ENCODE data around the gene RDH13. TPM values are rescaled to one million over a fixed set of nuclear protein-coding genes. Genes with fewer than 3 reads are reported as not detected.

Gene RDH13
- total RNA-seq, 1 experiment from 2014 or later: 80.4 TPM

- Histone ChIP-seq H3K4me3 (ENCODE audit: low read length) (no peak overlapping the region), H3K27ac (ENCODE audit: low read length) (no peak overlapping the region), H3K4me2 (ENCODE audit: low read length) (no peak overlapping the region), H3K27me3 (ENCODE audit: low read length) (no peaks in the 10 kb centered on the region), H3K79me2 (ENCODE audit: low read length) (no peaks in the 10 kb centered on the region), H3K9me3 (ENCODE audit: low read length) (no peaks in the 10 kb centered on the region), H3K9ac (ENCODE audit: low read length) (no peak overlapping the region), H4K20me1 (ENCODE audit: low read length) (peaks cover 4% of the 10 kb centered on the region; the same call in 1 of the 2 replicates), H3F3A (ENCODE audit: low read length, unreplicated experiment) (no peaks in the 10 kb centered on the region), H3K4me1 (ENCODE audit: insufficient read depth, low read length) (no peaks in the 10 kb centered on the region), H3K36me3 (ENCODE audit: low read depth, low read length) (peaks cover 16% of the 10 kb centered on the region), H2AFZ (ENCODE audit: low read length) (no peak overlapping the region), H3K9me2 (replicated peaks; ENCODE audit: low read length) (no peaks in the 10 kb centered on the region)
- DNase-seq (no peak), ATAC-seq (no peak)
- CTCF ChIA-PET: no interaction called here
- intact Hi-C loops (cut with micrococcal nuclease): no loop called here
- BruUV-seq (replicated peaks): no TSS peak
- TF ChIP-seq EZH2phosphoT487 (IDR thresholded peaks at IDR 0.05; ENCODE audit: borderline replicate concordance, low read length) (no peak), EZH2 (IDR thresholded peaks at IDR 0.05; ENCODE audit: low read length, unreplicated experiment) (no peak)
- TF ChIP-seq, protein P1, sequence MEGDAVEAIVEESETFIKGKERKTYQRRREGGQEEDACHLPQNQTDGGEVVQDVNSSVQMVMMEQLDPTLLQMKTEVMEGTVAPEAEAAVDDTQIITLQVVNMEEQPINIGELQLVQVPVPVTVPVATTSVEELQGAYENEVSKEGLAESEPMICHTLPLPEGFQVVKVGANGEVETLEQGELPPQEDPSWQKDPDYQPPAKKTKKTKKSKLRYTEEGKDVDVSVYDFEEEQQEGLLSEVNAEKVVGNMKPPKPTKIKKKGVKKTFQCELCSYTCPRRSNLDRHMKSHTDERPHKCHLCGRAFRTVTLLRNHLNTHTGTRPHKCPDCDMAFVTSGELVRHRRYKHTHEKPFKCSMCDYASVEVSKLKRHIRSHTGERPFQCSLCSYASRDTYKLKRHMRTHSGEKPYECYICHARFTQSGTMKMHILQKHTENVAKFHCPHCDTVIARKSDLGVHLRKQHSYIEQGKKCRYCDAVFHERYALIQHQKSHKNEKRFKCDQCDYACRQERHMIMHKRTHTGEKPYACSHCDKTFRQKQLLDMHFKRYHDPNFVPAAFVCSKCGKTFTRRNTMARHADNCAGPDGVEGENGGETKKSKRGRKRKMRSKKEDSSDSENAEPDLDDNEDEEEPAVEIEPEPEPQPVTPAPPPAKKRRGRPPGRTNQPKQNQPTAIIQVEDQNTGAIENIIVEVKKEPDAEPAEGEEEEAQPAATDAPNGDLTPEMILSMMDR (conservative IDR thresholded peaks at IDR 0.05; ENCODE audit: low read depth, low read length): no peak
- POLR2A ChIA-PET (ENCODE audit: unreplicated experiment): no interaction called here
Measured at GRCh38 chr19:55106591-55106990, 43.6 kb upstream of the RDH13 start.

- ATAC-seq: no peak
- H3K9ac ChIP-seq (ENCODE audit: low read length): no peak overlapping the region
- peaks cover 7% of the 10 kb centered on the region; the same call in 1 of the 2 replicates for H4K20me1 ChIP-seq (ENCODE audit: low read length)
- no TSS peak for BruUV-seq (replicated peaks)
- ChIA-PET CTCF (interaction anchor here (0.6 kb wide), 1 partner anchor 42 kb away, joined by 3 read pairs; the partner anchor contains the start of gene RDH13), POLR2A (ENCODE audit: unreplicated experiment) (no interaction called here)
- H3K9me3 ChIP-seq (ENCODE audit: low read length): no peaks in the 10 kb centered on the region
- H3K9me2 ChIP-seq (replicated peaks; ENCODE audit: low read length): no peaks in the 10 kb centered on the region
- no peak overlapping the region for H3K4me3 ChIP-seq (ENCODE audit: low read length)
- H3K4me2 ChIP-seq (ENCODE audit: low read length): no peak overlapping the region
- peaks cover 16% of the 10 kb centered on the region for H3K36me3 ChIP-seq (ENCODE audit: low read depth, low read length)
- H3K79me2 ChIP-seq (ENCODE audit: low read length): no peaks in the 10 kb centered on the region
- no peaks in the 10 kb centered on the region for H3F3A ChIP-seq (ENCODE audit: low read length, unreplicated experiment)
- H2AFZ ChIP-seq (ENCODE audit: low read length): no peak overlapping the region
- no peak for DNase-seq
- intact Hi-C loops (cut with micrococcal nuclease): no loop called here
- no peaks in the 10 kb centered on the region for H3K4me1 ChIP-seq (ENCODE audit: insufficient read depth, low read length)
- TF ChIP-seq EZH2phosphoT487 (IDR thresholded peaks at IDR 0.05; ENCODE audit: borderline replicate concordance, low read length) (no peak), EZH2 (IDR thresholded peaks at IDR 0.05; ENCODE audit: low read length, unreplicated experiment) (no peak)
- TF ChIP-seq, protein P1 (conservative IDR thresholded peaks at IDR 0.05; ENCODE audit: low read depth, low read length): no peak
- H3K27me3 ChIP-seq (ENCODE audit: low read length): no peaks in the 10 kb centered on the region
- H3K27ac ChIP-seq (ENCODE audit: low read length): no peak overlapping the region
Measured at GRCh38 chr19:55105237-55105636, 42.3 kb upstream of the RDH13 start.

DNA sequence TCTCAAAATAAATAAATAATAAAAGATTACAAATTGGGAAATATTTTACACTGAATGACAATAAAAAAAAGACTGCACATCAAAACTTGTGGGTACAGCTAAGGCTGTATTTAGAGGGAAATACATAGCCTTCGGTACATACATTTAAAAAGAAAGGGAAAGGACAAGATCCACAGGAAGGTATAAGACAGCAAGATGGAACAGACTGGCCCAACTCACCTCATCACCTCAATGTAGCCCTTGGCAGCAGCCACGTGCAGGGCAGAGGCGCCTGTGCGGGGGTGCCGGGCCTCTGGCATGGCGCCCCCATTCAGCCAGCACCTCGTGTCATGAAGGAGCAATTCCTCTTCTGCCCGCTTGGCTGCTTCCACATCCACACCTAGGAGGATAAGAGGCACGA, 40.2 kb upstream of the RDH13 start:
- POLR2A ChIA-PET (ENCODE audit: unreplicated experiment): no interaction called here
- Histone ChIP-seq H3K27me3 (ENCODE audit: low read length) (no peaks in the 10 kb centered on the region), H3K9me2 (replicated peaks; ENCODE audit: low read length) (no peaks in the 10 kb centered on the region), H3K36me3 (ENCODE audit: low read depth, low read length) (peaks cover 7% of the 10 kb centered on the region; the same call in 1 of the 2 replicates), H3K4me3 (ENCODE audit: low read length) (no peak overlapping the region), H3K4me1 (ENCODE audit: insufficient read depth, low read length) (no peaks in the 10 kb centered on the region), H3K27ac (ENCODE audit: low read length) (no peak overlapping the region), H4K20me1 (ENCODE audit: low read length) (peaks cover 7% of the 10 kb centered on the region; the same call in 1 of the 2 replicates), H2AFZ (ENCODE audit: low read length) (no peak overlapping the region), H3K9ac (ENCODE audit: low read length) (no peak overlapping the region), H3F3A (ENCODE audit: low read length, unreplicated experiment) (no peaks in the 10 kb centered on the region), H3K79me2 (ENCODE audit: low read length) (no peaks in the 10 kb centered on the region), H3K9me3 (ENCODE audit: low read length) (no peaks in the 10 kb centered on the region), H3K4me2 (ENCODE audit: low read length) (no peak overlapping the region)
- intact Hi-C loops (cut with micrococcal nuclease): no loop called here
- CTCF ChIA-PET: no interaction called here
- DNase-seq (no peak), ATAC-seq (no peak)
- BruUV-seq (replicated peaks): no TSS peak
- no peak for TF ChIP-seq EZH2phosphoT487 (IDR thresholded peaks at IDR 0.05; ENCODE audit: borderline replicate concordance, low read length)
- TF ChIP-seq, protein P1 (conservative IDR thresholded peaks at IDR 0.05; ENCODE audit: low read depth, low read length): no peak
- no peak for TF ChIP-seq EZH2 (IDR thresholded peaks at IDR 0.05; ENCODE audit: low read length, unreplicated experiment)

Measured in PC-3 (cell line).